HG03378 (cell line): ENCODE measurements around the gene RBMS3.

ENCODE experiments used
- ATAC-seq: cut with Tn5 transposase; IDR thresholded peaks from one replicate; pipeline ENCODE4 v1.9.1; 2021; ENCODE audit warnings: mild to moderate bottlenecking, moderate library complexity; ENCODE audit not compliant: unreplicated experiment

The RBMS3 gene

GRCh38 chr3:29850641-29851040 lies 569.8 kb downstream of the RBMS3 start:
- no peak for ATAC-seq

GRCh38 chr3:29852767-29853166 lies 571.9 kb downstream of the RBMS3 start:
- ATAC-seq: no peak

- no peak for ATAC-seq
Measured at GRCh38 chr3:29853841-29854397, 573.0 kb downstream of the RBMS3 start.

- ATAC-seq: no peak
Measured at GRCh38 chr3:29854821-29855220, 574.0 kb downstream of the RBMS3 start.

GRCh38 chr3:29859726-29860270 lies 578.9 kb downstream of the RBMS3 start:
- ATAC-seq: no peak

- ATAC-seq: no peak
Measured at GRCh38 chr3:29864809-29865208, 583.9 kb downstream of the RBMS3 start.

GRCh38 chr3:29868543-29869101 lies 587.8 kb downstream of the RBMS3 start:
- no peak for ATAC-seq

- ATAC-seq: no peak
Measured at GRCh38 chr3:29870136-29870535, 589.3 kb downstream of the RBMS3 start.

GRCh38 chr3:29871087-29871486 lies 590.2 kb downstream of the RBMS3 start:
- no peak for ATAC-seq

GRCh38 chr3:29880809-29881208 lies 599.9 kb downstream of the RBMS3 start:
- ATAC-seq: no peak

- ATAC-seq: no peak
Measured at GRCh38 chr3:29887451-29887850, 606.6 kb downstream of the RBMS3 start.

GRCh38 chr3:29889215-29889614 lies 608.3 kb downstream of the RBMS3 start:
- ATAC-seq: no peak

- no peak for ATAC-seq
Measured at GRCh38 chr3:29890801-29891200, 609.9 kb downstream of the RBMS3 start.

GRCh38 chr3:29892976-29893554 lies 612.2 kb downstream of the RBMS3 start:
- ATAC-seq: no peak

GRCh38 chr3:29896856-29897255 lies 616.0 kb downstream of the RBMS3 start:
- ATAC-seq: no peak

- ATAC-seq: no peak
Measured at GRCh38 chr3:29898171-29898965, 617.5 kb downstream of the RBMS3 start.

GRCh38 chr3:29899021-29899420 lies 618.1 kb downstream of the RBMS3 start:
- ATAC-seq: no peak

- no peak for ATAC-seq
Measured at GRCh38 chr3:29901097-29901496, 620.2 kb downstream of the RBMS3 start.

GRCh38 chr3:29903600-29903999 lies 622.7 kb downstream of the RBMS3 start:
- no peak for ATAC-seq

- no peak for ATAC-seq
Measured at GRCh38 chr3:29906906-29907305, 626.0 kb downstream of the RBMS3 start.

GRCh38 chr3:29912600-29913288 lies 631.9 kb downstream of the RBMS3 start:
- no peak for ATAC-seq
